OCI-LY3 (cell line): ENCODE data around the gene WNT7B.

Experiments
- CTCF ChIP-seq: fragments of 200-600, 300-600 bp; sonication (generic); IDR thresholded peaks from 2 replicates; pipeline ENCODE4 v1.5.1; 2014; ENCODE audit warnings: antibody characterized with exemption, low read length, low read depth
- EZH2phosphoT487 ChIP-seq: fragments of 200-600 bp; shearing (Covaris generic); IDR thresholded peaks from 2 replicates; pipeline ENCODE4 v1.6.1; 2018; ENCODE audit warnings: antibody characterized with exemption, mixed run types, low read depth

DNA sequence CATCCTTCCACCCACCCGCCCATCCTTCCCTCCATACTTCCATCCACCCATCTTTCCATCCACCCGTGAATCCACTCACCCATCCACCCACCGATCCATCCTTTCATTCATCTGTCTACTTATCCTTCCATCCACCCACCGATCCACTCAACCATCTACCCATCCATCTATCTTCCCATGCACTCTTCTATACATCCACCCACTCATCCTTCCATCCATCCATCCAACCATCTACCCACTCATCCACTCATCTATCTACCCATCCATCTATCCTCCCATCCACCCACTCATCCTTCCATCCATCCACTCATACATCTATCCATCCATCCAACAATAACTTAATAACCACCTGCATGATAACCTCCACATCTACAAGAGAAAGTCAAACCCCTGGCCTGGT, 47.3 kb downstream of the WNT7B start:
- TF ChIP-seq CTCF (no peak), EZH2phosphoT487 (no peak)
